ENCODE data around the gene HHIP. TPM values are rescaled to one million over a fixed set of nuclear protein-coding genes. Genes with fewer than 3 reads are reported as not detected.

The HHIP gene
- total and polyA plus RNA-seq, 3 donors from 2014 or later = 3.5 to 5.3 (median 3.5) TPM

GRCh38 chr4:144634978-144635747 lies 10.8 kb upstream of the HHIP start:
- H3K4me1 ChIP-seq = no peaks in the 10 kb centered on the region
- intact Hi-C loops (cut with DNase I; ENCODE audit: low total_unique reads) = no loop called here
- H3K4me3 ChIP-seq = no peak overlapping the region
- no peak for DNase-seq
- WGBS, 2 donors = 91 to 94% methylated on average over 6 of the region's 6 CpGs
- no peaks in the 10 kb centered on the region for H3K27me3 ChIP-seq
- TF ChIP-seq, protein P1, sequence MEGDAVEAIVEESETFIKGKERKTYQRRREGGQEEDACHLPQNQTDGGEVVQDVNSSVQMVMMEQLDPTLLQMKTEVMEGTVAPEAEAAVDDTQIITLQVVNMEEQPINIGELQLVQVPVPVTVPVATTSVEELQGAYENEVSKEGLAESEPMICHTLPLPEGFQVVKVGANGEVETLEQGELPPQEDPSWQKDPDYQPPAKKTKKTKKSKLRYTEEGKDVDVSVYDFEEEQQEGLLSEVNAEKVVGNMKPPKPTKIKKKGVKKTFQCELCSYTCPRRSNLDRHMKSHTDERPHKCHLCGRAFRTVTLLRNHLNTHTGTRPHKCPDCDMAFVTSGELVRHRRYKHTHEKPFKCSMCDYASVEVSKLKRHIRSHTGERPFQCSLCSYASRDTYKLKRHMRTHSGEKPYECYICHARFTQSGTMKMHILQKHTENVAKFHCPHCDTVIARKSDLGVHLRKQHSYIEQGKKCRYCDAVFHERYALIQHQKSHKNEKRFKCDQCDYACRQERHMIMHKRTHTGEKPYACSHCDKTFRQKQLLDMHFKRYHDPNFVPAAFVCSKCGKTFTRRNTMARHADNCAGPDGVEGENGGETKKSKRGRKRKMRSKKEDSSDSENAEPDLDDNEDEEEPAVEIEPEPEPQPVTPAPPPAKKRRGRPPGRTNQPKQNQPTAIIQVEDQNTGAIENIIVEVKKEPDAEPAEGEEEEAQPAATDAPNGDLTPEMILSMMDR (IDR thresholded peaks at IDR 0.05) = no peak
- TF ChIP-seq POLR2A (IDR thresholded peaks at IDR 0.05) = no peak
- no peak overlapping the region for H3K27ac ChIP-seq
- H3K9me3 ChIP-seq = no peaks in the 10 kb centered on the region
- H3K36me3 ChIP-seq (ENCODE audit: low read depth, missing control alignments) = no peaks in the 10 kb centered on the region

- H3K4me3 ChIP-seq = peak overlapping the region; percentile 60 to 68
- no peak for DNase-seq
- H3K9me3 ChIP-seq = no peaks in the 10 kb centered on the region
- peak overlapping the region; percentile 89 to 92 for H3K27ac ChIP-seq
- intact Hi-C loops (cut with DNase I; ENCODE audit: low total_unique reads) = no loop called here
- WGBS, 2 donors = 20 to 37% methylated on average over 12 of the region's 12 CpGs
- H3K36me3 ChIP-seq (ENCODE audit: low read depth, missing control alignments) = no peaks in the 10 kb centered on the region
- TF ChIP-seq, protein P1 (IDR thresholded peaks at IDR 0.05) = no peak
- no peak for TF ChIP-seq POLR2A (IDR thresholded peaks at IDR 0.05)
- no peaks in the 10 kb centered on the region for H3K27me3 ChIP-seq
- H3K4me1 ChIP-seq = no peaks in the 10 kb centered on the region
Measured at GRCh38 chr4:144644368-144645101, 1.4 kb upstream of the HHIP start.

DNA sequence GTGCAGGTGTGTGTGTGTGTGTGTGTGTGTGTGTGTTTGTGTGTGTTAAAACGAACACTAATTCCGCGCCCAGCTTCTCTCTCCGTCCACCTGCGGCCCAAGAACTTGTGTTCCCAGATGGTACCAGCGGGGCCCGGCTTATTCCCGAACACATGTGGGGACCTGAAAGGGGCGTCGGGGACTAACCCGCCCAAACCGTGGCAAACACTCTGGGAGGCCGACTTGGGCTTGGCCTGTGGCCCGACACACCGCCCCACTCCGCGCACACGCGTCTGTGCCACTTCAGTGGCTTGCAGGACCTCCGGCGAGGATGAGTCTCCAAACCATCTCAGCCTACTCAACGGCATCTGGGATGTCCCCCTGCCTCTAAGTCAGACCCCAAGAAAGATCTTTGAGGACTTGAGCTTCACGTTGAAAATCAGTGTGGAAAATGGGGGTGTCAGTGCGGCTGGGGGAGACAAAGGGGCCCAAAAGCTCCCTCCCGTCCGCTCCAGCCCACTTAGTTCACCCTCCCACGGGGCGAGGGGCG lies 790 bp upstream of the HHIP start:
- TF ChIP-seq POLR2A (IDR thresholded peaks at IDR 0.05) = no peak
- TF ChIP-seq, protein P1 (IDR thresholded peaks at IDR 0.05) = no peak
- 11% methylated on average over 19 to 26 of the region's 29 CpGs for WGBS, 2 donors
- Histone ChIP-seq H3K36me3 (ENCODE audit: low read depth, missing control alignments) (no peaks in the 10 kb centered on the region), H3K27me3 (no peaks in the 10 kb centered on the region), H3K4me1 (no peaks in the 10 kb centered on the region), H3K27ac (peak overlapping the region; percentile 89 to 92), H3K4me3 (peak overlapping the region; percentile 60 to 68), H3K9me3 (no peaks in the 10 kb centered on the region)
- DNase-seq = peak; percentile 35
- intact Hi-C loops (cut with DNase I; ENCODE audit: low total_unique reads) = no loop called here

DNA sequence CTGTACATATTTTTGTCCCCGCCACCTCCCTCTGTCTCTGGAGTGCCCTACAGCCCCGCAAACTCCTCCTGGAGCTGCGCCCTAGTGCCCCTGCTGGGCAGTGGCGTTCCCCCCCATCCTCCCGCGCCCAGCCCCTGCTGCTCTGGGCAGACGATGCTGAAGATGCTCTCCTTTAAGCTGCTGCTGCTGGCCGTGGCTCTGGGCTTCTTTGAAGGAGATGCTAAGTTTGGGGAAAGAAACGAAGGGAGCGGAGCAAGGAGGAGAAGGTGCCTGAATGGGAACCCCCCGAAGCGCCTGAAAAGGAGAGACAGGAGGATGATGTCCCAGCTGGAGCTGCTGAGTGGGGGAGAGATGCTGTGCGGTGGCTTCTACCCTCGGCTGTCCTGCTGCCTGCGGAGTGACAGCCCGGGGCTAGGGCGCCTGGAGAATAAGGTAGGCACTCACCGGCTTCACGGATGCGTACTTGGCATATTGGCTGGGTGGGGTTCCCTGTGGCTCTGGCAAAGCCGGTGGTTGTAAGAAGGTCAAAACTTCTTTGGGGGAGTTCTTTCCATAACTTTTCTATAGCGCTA lies 653 bp downstream of the HHIP start:
- no peaks in the 10 kb centered on the region for H3K27me3 ChIP-seq
- no peak for TF ChIP-seq POLR2A (IDR thresholded peaks at IDR 0.05)
- TF ChIP-seq, protein P1 (IDR thresholded peaks at IDR 0.05) = no peak
- H3K27ac ChIP-seq = peak overlapping the region; percentile 16 to 89
- peak; percentile 20 for DNase-seq
- intact Hi-C loops (cut with DNase I; ENCODE audit: low total_unique reads) = no loop called here
- H3K4me1 ChIP-seq = no peaks in the 10 kb centered on the region
- 1 to 2% methylated on average over 19 to 22 of the region's 22 CpGs for WGBS, 2 donors
- H3K36me3 ChIP-seq (ENCODE audit: low read depth, missing control alignments) = no peaks in the 10 kb centered on the region
- peak overlapping the region; percentile 60 to 68 for H3K4me3 ChIP-seq
- H3K9me3 ChIP-seq = no peaks in the 10 kb centered on the region
